OCI-LY3 (cell line): ENCODE measurements around the gene SH3GLB2.

ENCODE experiments used
- H2AFZ ChIP-seq: fragments of 200-600, 300-600 bp; shearing (Covaris generic); 2 replicates; pipeline ENCODE4 v1.6.0; 2014; ENCODE audit warnings: antibody characterized with exemption, low read depth, low read length
- H3K27ac ChIP-seq: fragments of 200-600, 300-600 bp; sonication (generic); 2 replicates; pipeline ENCODE4 v1.5.1; 2014; ENCODE audit warnings: mild to moderate bottlenecking, low read length, moderate library complexity, mixed read lengths
- H3K27me3 ChIP-seq: fragments of 200-600, 300-600 bp; sonication (generic); 2 replicates; pipeline ENCODE4 v1.6.1; 2014; ENCODE audit warnings: low read depth, low read length, mixed read lengths
- H3K36me3 ChIP-seq: fragments of 200-600, 300-600 bp; sonication (generic); replicated peaks from 2 replicates; pipeline ENCODE3; 2014; ENCODE audit warnings: low read depth, low read length, mixed read lengths
- H3K4me1 ChIP-seq: fragments of 300-600, 200-600 bp; sonication (generic); 2 replicates; pipeline ENCODE4 v1.6.1; 2014; ENCODE audit warnings: low read length, mixed read lengths
- H3K4me2 ChIP-seq: fragments of 200-600, 300-600 bp; sonication (generic); 2 replicates; pipeline ENCODE4 v1.6.1; 2014; ENCODE audit warnings: low read length, mixed read lengths
- H3K4me3 ChIP-seq: fragments of 300-600, 200-600 bp; sonication (generic); 2 replicates; pipeline ENCODE4 v1.5.1; 2014; ENCODE audit warnings: antibody characterized with exemption, mild to moderate bottlenecking, low read length, moderate library complexity
- H3K79me2 ChIP-seq: fragments of 300-600, 200-600 bp; shearing (Covaris generic); 2 replicates; pipeline ENCODE4 v1.6.1; 2014; ENCODE audit warnings: mild to moderate bottlenecking, low read length, mixed read lengths
- H3K9ac ChIP-seq: fragments of 300-600, 200-600 bp; shearing (Covaris generic); 2 replicates; pipeline ENCODE4 v1.6.0; 2014; ENCODE audit warnings: mild to moderate bottlenecking, low read length, moderate library complexity
- H3K9me3 ChIP-seq: fragments of 200-600, 300-600 bp; shearing (Covaris generic); 2 replicates; pipeline ENCODE4 v1.6.1; 2014; ENCODE audit warnings: low read length, mixed read lengths; ENCODE audit not compliant: insufficient read depth
- H4K20me1 ChIP-seq: fragments of 200-600, 300-600 bp; sonication (generic); 2 replicates; pipeline ENCODE4 v1.6.1; 2016; ENCODE audit warnings: low read length, mixed read lengths; ENCODE audit not compliant: insufficient read depth
- EZH2phosphoT487 ChIP-seq: fragments of 200-600 bp; shearing (Covaris generic); IDR thresholded peaks from 2 replicates; pipeline ENCODE4 v1.6.1; 2018; ENCODE audit warnings: antibody characterized with exemption, mixed run types, low read depth
- TF ChIP-seq, protein P1 (sequence below): fragments of 200-600, 300-600 bp; sonication (generic); IDR thresholded peaks from 2 replicates; pipeline ENCODE4 v1.5.1; 2014; ENCODE audit warnings: antibody characterized with exemption, low read length, low read depth

The SH3GLB2 gene

DNA sequence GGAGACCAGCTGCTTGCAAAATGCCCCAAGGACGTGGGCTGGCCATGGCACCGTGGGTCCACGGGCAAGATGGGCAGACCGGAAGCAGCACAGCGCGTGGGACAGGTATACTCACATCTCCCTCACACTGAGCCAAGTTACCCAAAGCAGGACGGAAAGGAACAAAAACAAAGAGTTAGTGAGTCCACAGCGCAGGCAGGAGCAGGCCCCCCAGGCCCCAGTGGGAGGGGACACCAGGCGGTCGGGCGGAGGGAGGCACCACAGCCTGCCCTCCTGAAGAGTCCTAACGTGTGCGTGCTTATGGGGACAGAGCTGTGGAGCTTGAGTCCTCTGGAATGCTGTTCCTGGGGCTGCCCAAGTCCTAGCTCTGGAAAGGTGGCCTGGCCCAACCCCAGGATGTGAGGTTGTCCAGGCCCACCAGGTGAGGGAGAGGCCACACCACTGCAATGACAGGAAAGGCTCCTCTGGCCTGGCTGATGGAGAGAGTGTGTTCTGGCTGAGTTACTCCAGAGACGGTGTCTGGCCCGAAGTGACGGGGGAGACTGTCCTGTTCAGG lies 15.2 kb downstream of the SH3GLB2 start:
- Histone ChIP-seq H3K4me3 (no peak overlapping the region), H3K4me1 (no peaks in the 10 kb centered on the region), H3K27ac (no peak overlapping the region), H3K36me3 (peaks cover 6% of the 10 kb centered on the region), H2AFZ (no peak overlapping the region), H3K4me2 (no peak overlapping the region), H3K9me3 (no peaks in the 10 kb centered on the region), H3K9ac (no peak overlapping the region), H3K79me2 (no peaks in the 10 kb centered on the region), H4K20me1 (no peaks in the 10 kb centered on the region), H3K27me3 (no peaks in the 10 kb centered on the region)
- TF ChIP-seq, protein P1, sequence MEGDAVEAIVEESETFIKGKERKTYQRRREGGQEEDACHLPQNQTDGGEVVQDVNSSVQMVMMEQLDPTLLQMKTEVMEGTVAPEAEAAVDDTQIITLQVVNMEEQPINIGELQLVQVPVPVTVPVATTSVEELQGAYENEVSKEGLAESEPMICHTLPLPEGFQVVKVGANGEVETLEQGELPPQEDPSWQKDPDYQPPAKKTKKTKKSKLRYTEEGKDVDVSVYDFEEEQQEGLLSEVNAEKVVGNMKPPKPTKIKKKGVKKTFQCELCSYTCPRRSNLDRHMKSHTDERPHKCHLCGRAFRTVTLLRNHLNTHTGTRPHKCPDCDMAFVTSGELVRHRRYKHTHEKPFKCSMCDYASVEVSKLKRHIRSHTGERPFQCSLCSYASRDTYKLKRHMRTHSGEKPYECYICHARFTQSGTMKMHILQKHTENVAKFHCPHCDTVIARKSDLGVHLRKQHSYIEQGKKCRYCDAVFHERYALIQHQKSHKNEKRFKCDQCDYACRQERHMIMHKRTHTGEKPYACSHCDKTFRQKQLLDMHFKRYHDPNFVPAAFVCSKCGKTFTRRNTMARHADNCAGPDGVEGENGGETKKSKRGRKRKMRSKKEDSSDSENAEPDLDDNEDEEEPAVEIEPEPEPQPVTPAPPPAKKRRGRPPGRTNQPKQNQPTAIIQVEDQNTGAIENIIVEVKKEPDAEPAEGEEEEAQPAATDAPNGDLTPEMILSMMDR: no peak
- TF ChIP-seq EZH2phosphoT487: no peak

DNA sequence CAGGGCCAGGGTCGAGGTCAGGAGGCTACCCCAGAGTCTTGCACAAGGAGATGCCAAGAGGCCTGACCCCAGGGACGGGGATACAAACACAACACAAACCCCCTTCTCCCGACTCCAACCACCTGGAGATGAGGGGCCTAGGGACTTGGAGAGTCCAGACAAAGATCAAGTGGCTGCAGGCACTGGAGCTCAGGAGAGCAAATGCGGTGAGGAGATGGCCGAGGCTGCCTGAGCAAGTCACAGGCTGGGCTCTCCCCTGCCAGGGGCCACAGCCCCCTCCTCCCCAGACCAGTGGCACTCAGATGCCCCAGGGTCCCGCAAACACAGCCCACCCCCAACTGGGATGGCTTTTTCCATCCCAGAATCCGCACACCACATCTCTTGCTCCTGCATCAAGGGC lies 15.8 kb downstream of the SH3GLB2 start:
- H3K36me3 ChIP-seq: peaks cover 11% of the 10 kb centered on the region
- TF ChIP-seq, protein P1: no peak
- no peak for TF ChIP-seq EZH2phosphoT487

DNA sequence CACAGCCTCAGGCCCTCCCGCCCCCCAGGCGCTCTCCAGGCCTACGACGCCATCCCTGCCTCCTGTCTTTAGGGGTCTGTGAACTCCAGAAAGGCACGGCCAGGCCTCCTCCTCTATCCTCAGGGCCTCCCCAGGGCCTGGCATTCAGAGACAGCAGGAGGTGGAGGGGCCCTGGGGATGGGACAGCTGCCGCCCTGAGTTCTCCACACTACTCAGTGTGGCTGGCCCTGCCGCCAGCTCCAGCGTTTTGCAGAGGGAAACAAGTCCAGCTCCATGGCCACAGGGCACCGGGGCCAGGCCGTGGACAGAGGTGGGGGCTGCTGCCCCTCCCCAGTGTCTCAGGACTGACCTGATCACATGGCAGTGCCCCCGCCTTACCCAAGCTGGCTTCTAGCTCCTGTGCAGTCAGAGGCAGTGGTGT lies 16.4 kb downstream of the SH3GLB2 start:
- no peaks in the 10 kb centered on the region for H3K79me2 ChIP-seq
- no peak overlapping the region for H3K9ac ChIP-seq
- H3K9me3 ChIP-seq: no peaks in the 10 kb centered on the region
- no peak overlapping the region for H3K4me3 ChIP-seq
- peaks cover 15% of the 10 kb centered on the region for H3K36me3 ChIP-seq
- TF ChIP-seq EZH2phosphoT487: no peak
- TF ChIP-seq, protein P1: no peak
- no peak overlapping the region for H3K4me2 ChIP-seq
- no peaks in the 10 kb centered on the region for H4K20me1 ChIP-seq
- H3K4me1 ChIP-seq: no peaks in the 10 kb centered on the region
- H3K27ac ChIP-seq: no peak overlapping the region
- H3K27me3 ChIP-seq: no peaks in the 10 kb centered on the region
- no peak overlapping the region for H2AFZ ChIP-seq

More for the DNA sequence above, 15.8 kb downstream of the SH3GLB2 start:
- Histone ChIP-seq H3K4me1 (no peaks in the 10 kb centered on the region), H3K9me3 (no peaks in the 10 kb centered on the region), H3K4me2 (no peak overlapping the region), H3K4me3 (no peak overlapping the region), H3K27me3 (no peaks in the 10 kb centered on the region), H3K79me2 (no peaks in the 10 kb centered on the region), H2AFZ (no peak overlapping the region), H4K20me1 (no peaks in the 10 kb centered on the region), H3K9ac (no peak overlapping the region), H3K27ac (no peak overlapping the region)

DNA sequence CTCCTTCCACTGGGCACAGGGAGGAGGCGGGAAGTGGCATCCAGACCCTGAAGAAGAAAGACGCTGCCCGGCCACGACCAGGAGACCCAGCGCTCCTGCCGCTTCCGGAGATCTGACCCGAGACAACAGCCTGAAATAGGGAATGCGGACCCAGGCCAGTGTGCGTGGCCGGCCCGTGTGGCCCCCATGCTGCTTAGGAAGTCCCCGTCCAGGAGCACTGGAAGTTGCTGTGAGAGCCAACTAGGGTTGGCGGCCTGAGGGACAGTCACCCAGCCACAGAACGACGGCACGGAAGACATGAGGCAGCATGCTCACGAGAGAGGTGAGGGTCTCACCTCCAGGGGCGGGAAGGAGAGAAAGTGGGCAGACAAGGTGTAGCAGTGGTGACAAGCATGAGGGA lies 17.0 kb downstream of the SH3GLB2 start:
- Histone ChIP-seq H2AFZ (no peak overlapping the region), H3K79me2 (no peaks in the 10 kb centered on the region), H3K4me3 (no peak overlapping the region), H3K4me1 (no peaks in the 10 kb centered on the region), H4K20me1 (no peaks in the 10 kb centered on the region), H3K36me3 (peaks cover 19% of the 10 kb centered on the region), H3K4me2 (no peak overlapping the region), H3K9me3 (no peaks in the 10 kb centered on the region), H3K27ac (no peak overlapping the region), H3K9ac (no peak overlapping the region), H3K27me3 (no peaks in the 10 kb centered on the region)
- TF ChIP-seq, protein P1: no peak
- TF ChIP-seq EZH2phosphoT487: no peak
